Breast epithelium (tissue), 4 donors: ENCODE data around the gene NINJ2. TPM values are rescaled to one million over a fixed set of nuclear protein-coding genes. Genes with fewer than 3 reads are reported as not detected.

ENCODE experiments used
- DNase-seq, 2 donors: peaks; one replicate each; pipeline ENCODE4 v3.0.0-alpha.2; 2019; ENCODE audit warnings: low spot score in 2 of 2
- H3K27ac ChIP-seq, 2 donors: fragments of 200-600 bp; sonication (generic) in 1 of 2; one replicate each; pipeline ENCODE4 v1.5.1; 2016 to 2019; ENCODE audit warnings: mild to moderate bottlenecking in 1 of 2
- H3K27me3 ChIP-seq, 2 donors: fragments of 200-600 bp; sonication (generic) in 1 of 2; one replicate each; pipeline versions ENCODE4 v1.5.1 to v1.6.0; 2017 to 2019; ENCODE audit warnings: control low read depth in 1 of 2, mild to moderate bottlenecking in 1 of 2
- H3K36me3 ChIP-seq: fragments of 200-600 bp; one replicate; pipeline ENCODE4 v1.5.1; 2019
- H3K4me1 ChIP-seq, 2 donors: fragments of 200-600 bp; sonication (generic); one replicate each; pipeline ENCODE4 v1.5.1; 2016 to 2019; ENCODE audit warnings: control low read depth in 1 of 2
- H3K4me3 ChIP-seq, 3 donors: fragments of 200-600 bp; sonication (generic); 1 replicate in 2 of 3; 2 replicates in 1 of 3; pipeline ENCODE4 v1.5.1; 2016 to 2019; ENCODE audit warnings: mild to moderate bottlenecking in 3 of 3, moderate library complexity in 2 of 3
- H3K9me3 ChIP-seq, 2 donors: fragments of 200-600 bp; sonication (generic) in 1 of 2; one replicate each; pipeline ENCODE4 v1.5.1; 2016 to 2019; ENCODE audit warnings: control low read depth in 1 of 2
- POLR2A ChIP-seq: fragments of 450-650 bp; IDR thresholded peaks from one replicate; pipeline ENCODE4 v1.6.1; 2016; ENCODE audit warnings: antibody characterized with exemption, mild to moderate bottlenecking, moderate library complexity
- POLR2AphosphoS5 ChIP-seq, 3 donors: sonication (generic); formaldehyde crosslinking; IDR thresholded peaks; one replicate each; pipeline ENCODE4 v1.6.1; 2017; ENCODE audit warnings: antibody characterized with exemption in 3 of 3
- intact Hi-C: fragments of 100-400 bp; cut with DNase I; formaldehyde crosslinking; loops from one replicate; pipeline ENCODE4 v1.15.1; 2023; ENCODE audit warnings: low total_unique reads
- total RNA-seq, 3 donors: library from RNA; depleted of rRNA; stranded (reverse); fragments of >200 nt; gene quantifications; one replicate each; pipeline ENCODE4 v1.1.0, GENCODE V29; 2016
- TF ChIP-seq, protein P1 (sequence below), 3 donors: fragments of 450-650 bp; IDR thresholded peaks; one replicate each; pipeline ENCODE4 v1.5.1; 2016 to 2017; ENCODE audit warnings: antibody characterized with exemption in 3 of 3, mild to moderate bottlenecking in 3 of 3, moderate library complexity in 3 of 3

Gene NINJ2
- total RNA-seq, 3 donors from 2014 or later: 6.3 to 17.0 (median 6.9) TPM

- no peaks in the 10 kb centered on the region for H3K36me3 ChIP-seq
- H3K4me1 ChIP-seq: no peaks in the 10 kb centered on the region
- H3K9me3 ChIP-seq: no peaks in the 10 kb centered on the region
- no peaks in the 10 kb centered on the region for H3K27me3 ChIP-seq
- no peak for DNase-seq
- intact Hi-C loops: no loop called here
- no peak overlapping the region for H3K27ac ChIP-seq
- TF ChIP-seq, protein P1, sequence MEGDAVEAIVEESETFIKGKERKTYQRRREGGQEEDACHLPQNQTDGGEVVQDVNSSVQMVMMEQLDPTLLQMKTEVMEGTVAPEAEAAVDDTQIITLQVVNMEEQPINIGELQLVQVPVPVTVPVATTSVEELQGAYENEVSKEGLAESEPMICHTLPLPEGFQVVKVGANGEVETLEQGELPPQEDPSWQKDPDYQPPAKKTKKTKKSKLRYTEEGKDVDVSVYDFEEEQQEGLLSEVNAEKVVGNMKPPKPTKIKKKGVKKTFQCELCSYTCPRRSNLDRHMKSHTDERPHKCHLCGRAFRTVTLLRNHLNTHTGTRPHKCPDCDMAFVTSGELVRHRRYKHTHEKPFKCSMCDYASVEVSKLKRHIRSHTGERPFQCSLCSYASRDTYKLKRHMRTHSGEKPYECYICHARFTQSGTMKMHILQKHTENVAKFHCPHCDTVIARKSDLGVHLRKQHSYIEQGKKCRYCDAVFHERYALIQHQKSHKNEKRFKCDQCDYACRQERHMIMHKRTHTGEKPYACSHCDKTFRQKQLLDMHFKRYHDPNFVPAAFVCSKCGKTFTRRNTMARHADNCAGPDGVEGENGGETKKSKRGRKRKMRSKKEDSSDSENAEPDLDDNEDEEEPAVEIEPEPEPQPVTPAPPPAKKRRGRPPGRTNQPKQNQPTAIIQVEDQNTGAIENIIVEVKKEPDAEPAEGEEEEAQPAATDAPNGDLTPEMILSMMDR (IDR thresholded peaks at IDR 0.05): no peak
- TF ChIP-seq POLR2A: no peak
- no peak for TF ChIP-seq POLR2AphosphoS5 (IDR thresholded peaks at IDR 0.05)
- H3K4me3 ChIP-seq: no peak overlapping the region
Measured at GRCh38 chr12:681568-682256, 18.5 kb upstream of the NINJ2 start.

- Histone ChIP-seq H3K9me3 (no peaks in the 10 kb centered on the region), H3K4me3 (no peak overlapping the region), H3K36me3 (no peaks in the 10 kb centered on the region), H3K4me1 (no peaks in the 10 kb centered on the region), H3K27ac (no peak overlapping the region), H3K27me3 (no peaks in the 10 kb centered on the region)
- no peak for DNase-seq
- intact Hi-C loops: no loop called here
- TF ChIP-seq POLR2AphosphoS5 (IDR thresholded peaks at IDR 0.05) (no peak), POLR2A (no peak)
- TF ChIP-seq, protein P1 (IDR thresholded peaks at IDR 0.05): no peak
Measured at GRCh38 chr12:678747-679712, 15.8 kb upstream of the NINJ2 start.

DNA sequence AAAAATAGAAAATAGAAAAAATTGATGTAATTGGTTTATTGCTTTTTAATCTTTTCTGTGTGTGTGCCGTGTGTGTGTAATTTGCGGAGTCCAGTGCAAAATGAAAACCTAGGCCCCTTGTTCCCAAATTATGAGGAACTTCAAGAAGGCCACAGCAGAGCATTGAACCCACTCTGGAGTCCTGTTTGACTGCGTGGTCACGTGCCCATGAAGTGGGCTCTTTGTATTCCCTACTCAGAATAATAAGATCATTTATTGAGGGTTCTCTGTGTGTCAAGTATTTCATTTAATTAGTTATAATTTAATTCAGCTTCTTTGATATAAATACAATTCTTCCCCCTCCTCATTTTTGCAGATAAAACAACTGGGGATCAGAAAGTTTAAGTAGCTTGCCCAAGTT lies 12.3 kb upstream of the NINJ2 start:
- DNase-seq: no peak
- Histone ChIP-seq H3K4me1 (no peaks in the 10 kb centered on the region), H3K36me3 (no peaks in the 10 kb centered on the region), H3K27me3 (no peaks in the 10 kb centered on the region), H3K27ac (no peak overlapping the region), H3K9me3 (no peaks in the 10 kb centered on the region), H3K4me3 (no peak overlapping the region)
- TF ChIP-seq POLR2A: no peak
- TF ChIP-seq POLR2AphosphoS5 (IDR thresholded peaks at IDR 0.05): no peak
- TF ChIP-seq, protein P1 (IDR thresholded peaks at IDR 0.05): no peak
- intact Hi-C loops: no loop called here

DNA sequence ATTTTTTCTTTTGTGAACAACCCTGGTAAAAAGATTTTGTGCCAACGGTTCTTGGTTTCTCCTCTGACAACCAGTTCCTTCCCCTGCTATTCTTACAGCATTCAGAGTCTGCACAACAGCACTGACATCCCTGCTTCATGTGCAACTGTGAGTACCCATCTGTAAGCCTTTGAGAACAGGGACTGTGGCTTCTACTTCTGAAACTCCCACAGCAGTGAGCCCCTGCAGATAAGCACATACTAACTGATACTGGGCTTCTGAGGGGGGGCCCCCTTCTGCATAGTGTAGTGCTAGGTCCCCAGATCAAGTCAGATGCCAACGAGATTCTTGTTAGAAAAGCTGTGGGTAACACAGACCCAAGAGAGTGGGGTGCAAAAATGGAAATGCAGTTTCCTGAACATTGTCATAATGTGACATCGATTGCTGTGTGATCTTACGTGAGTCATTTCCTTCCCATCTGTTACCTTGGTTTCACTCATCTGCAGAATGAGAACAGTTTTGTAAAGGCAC lies 11.1 kb upstream of the NINJ2 start:
- Histone ChIP-seq H3K9me3 (no peaks in the 10 kb centered on the region), H3K36me3 (no peaks in the 10 kb centered on the region), H3K27ac (no peak overlapping the region), H3K27me3 (no peaks in the 10 kb centered on the region), H3K4me1 (no peaks in the 10 kb centered on the region), H3K4me3 (no peak overlapping the region)
- no peak for TF ChIP-seq POLR2A
- no peak for TF ChIP-seq POLR2AphosphoS5 (IDR thresholded peaks at IDR 0.05)
- TF ChIP-seq, protein P1 (IDR thresholded peaks at IDR 0.05): no peak
- intact Hi-C loops: no loop called here
- DNase-seq: no peak

GRCh38 chr12:673849-674248 lies 10.6 kb upstream of the NINJ2 start:
- no peak overlapping the region for H3K27ac ChIP-seq
- intact Hi-C loops: no loop called here
- H3K27me3 ChIP-seq: no peaks in the 10 kb centered on the region
- H3K4me3 ChIP-seq: no peak overlapping the region
- DNase-seq: no peak
- TF ChIP-seq POLR2A: no peak
- TF ChIP-seq, protein P1 (IDR thresholded peaks at IDR 0.05): no peak
- no peak for TF ChIP-seq POLR2AphosphoS5 (IDR thresholded peaks at IDR 0.05)
- no peaks in the 10 kb centered on the region for H3K36me3 ChIP-seq
- H3K9me3 ChIP-seq: no peaks in the 10 kb centered on the region
- H3K4me1 ChIP-seq: no peaks in the 10 kb centered on the region
